K562 (cell line): ENCODE measurements around the gene ZNF322. TPM values are rescaled to one million over a fixed set of nuclear protein-coding genes. Genes with fewer than 3 reads are reported as not detected.

Experiments
- CBFB ChIP-seq: sonication (generic); formaldehyde crosslinking; IDR thresholded peaks from 2 replicates; pipeline ENCODE4 v1.4.0; 2020; ENCODE audit warnings: mild to moderate bottlenecking, missing genetic modification reagents
- DMBX1 ChIP-seq: fragments of 250-450 bp; sonication (Bioruptor Pico); IDR thresholded peaks from 2 replicates; pipeline ENCODE4 v1.8.0; 2022; ENCODE audit warnings: inconsistent platforms, mild to moderate bottlenecking, moderate library complexity, borderline replicate concordance
- ELF1 ChIP-seq: fragments of 200-800 bp; sonication (Bioruptor generic); IDR thresholded peaks from 2 replicates; pipeline ENCODE4 v1.6.1; 2016; ENCODE audit warnings: missing genetic modification characterization, missing compliant biosample characterization
- ETV6 ChIP-seq, 3 experiments: fragments of 150-350 bp in 1 of 3; sonication (generic) in 1 of 3; formaldehyde crosslinking in 1 of 3; IDR thresholded peaks; 2 replicates each; pipeline versions ENCODE4 v1.6.1 to v1.8.0; 2014 to 2022; ENCODE audit warnings: borderline replicate concordance in 2 of 3, low read depth in 2 of 3, antibody characterized with exemption in 1 of 3, low read length in 1 of 3, mild to moderate bottlenecking in 1 of 3, missing genetic modification reagents in 1 of 3
- FOXA1 ChIP-seq: fragments of 450-650 bp; IDR thresholded peaks from 2 replicates; pipeline ENCODE4 v1.6.1; 2016; ENCODE audit warnings: mild to moderate bottlenecking, borderline replicate concordance
- GABPA ChIP-seq: fragments of 200-800 bp; sonication (Bioruptor generic); conservative IDR thresholded peaks from 2 replicates; pipeline ENCODE4 v1.6.1; 2016; ENCODE audit warnings: low read depth, missing genetic modification characterization, missing compliant biosample characterization
- GTF2E2 ChIP-seq: fragments of 200-800 bp; sonication (Bioruptor generic); IDR thresholded peaks from 2 replicates; pipeline ENCODE4 v1.6.1; 2016; ENCODE audit warnings: missing genetic modification characterization, missing compliant biosample characterization
- HINFP ChIP-seq: fragments of 450-650 bp; conservative IDR thresholded peaks from 2 replicates; pipeline ENCODE4 v1.6.1; 2016; ENCODE audit warnings: missing genetic modification characterization, low read depth, mild to moderate bottlenecking, control low read depth, missing compliant biosample characterization
- HOXB6 ChIP-seq: fragments of 250-450 bp; sonication (Bioruptor Pico); IDR thresholded peaks from 2 replicates; pipeline ENCODE4 v1.5.1; 2022; ENCODE audit warnings: mild to moderate bottlenecking, borderline replicate concordance
- L3MBTL2 ChIP-seq: fragments of 450-650 bp; IDR thresholded peaks from 2 replicates; pipeline ENCODE4 v1.6.1; 2016; ENCODE audit warnings: mild to moderate bottlenecking, moderate library complexity
- MAX ChIP-seq: sonication (generic); formaldehyde crosslinking; IDR thresholded peaks from 2 replicates; pipeline ENCODE4 v1.9.0; 2022; ENCODE audit warnings: mild to moderate bottlenecking, missing genetic modification reagents
- MBD2 ChIP-seq: sonication (generic); IDR thresholded peaks from 2 replicates; pipeline ENCODE4 v1.6.1; 2016; ENCODE audit warnings: low read depth, borderline replicate concordance
- MCM7 ChIP-seq, 2 experiments: fragments of 450-650 bp; IDR thresholded peaks; 2 replicates each; pipeline ENCODE4 v1.6.1; 2016 to 2018
- NFE2 ChIP-seq: IDR thresholded peaks from 2 replicates; pipeline ENCODE4 v1.6.1; 2014; ENCODE audit warnings: antibody characterized with exemption, low read depth
- NR2C2 ChIP-seq, 2 experiments: fragments of 200-800 bp in 1 of 2; sonication (Bioruptor generic) in 1 of 2; sonication (generic) in 1 of 2; formaldehyde crosslinking in 1 of 2; IDR thresholded peaks; 2 replicates each; pipeline versions ENCODE4 v1.6.1 to v1.8.0; 2016 to 2022; ENCODE audit warnings: mild to moderate bottlenecking in 1 of 2, missing compliant biosample characterization in 1 of 2, missing genetic modification characterization in 1 of 2, missing genetic modification reagents in 1 of 2
- PHF8 ChIP-seq: fragments of 200-600 bp; sonication (generic); IDR thresholded peaks from 2 replicates; pipeline ENCODE4 v1.6.1; 2012; ENCODE audit warnings: mixed run types, mild to moderate bottlenecking, inconsistent platforms, low read length, moderate library complexity, borderline replicate concordance
- TCFL5 ChIP-seq: fragments of 250-450 bp; sonication (Bioruptor Pico); conservative IDR thresholded peaks from 2 replicates; pipeline ENCODE4 v1.6.1; 2021; ENCODE audit warnings: mild to moderate bottlenecking, moderate library complexity, matching md5 sums
- THAP12 ChIP-seq: fragments of 250-450 bp; sonication (Bioruptor Pico); IDR thresholded peaks from 2 replicates; pipeline ENCODE4 v1.9.0; 2021; ENCODE audit warnings: mild to moderate bottlenecking, inconsistent platforms
- ZNF589 ChIP-seq: fragments of 200-800 bp; sonication (Bioruptor generic); IDR thresholded peaks from 2 replicates; pipeline ENCODE4 v1.6.1; 2016; ENCODE audit warnings: low read depth, missing genetic modification characterization, missing compliant biosample characterization
- polyA plus RNA-seq, 8 experiments: library from polyadenylated mRNA; depleted of rRNA in 4 of 8; stranded (reverse) in 5 of 8; unstranded in 3 of 8; fragments of >200 nt; fragmentation: Nextera tagmentation in 2 of 8; fragmentation: Illumina TruSeq in 1 of 8; extraction: Ambion mirVana in 2 of 8; extraction: Trizol in 1 of 8; gene quantifications; 2 replicates each; pipeline versions ENCODE4 v1.2.1 to v1.2.3, GENCODE V29; 2011 to 2014; ENCODE audit warnings: inconsistent platforms in 1 of 8, missing spikeins in 1 of 8
- total RNA-seq, 7 experiments: library from RNA; depleted of rRNA in 6 of 7; stranded (reverse); fragments of >200 nt in 6 of 7; fragmentation: Illumina TruSeq in 2 of 7; extraction: Trizol in 2 of 7; gene quantifications; 2 replicates each; pipeline versions ENCODE4 v1.2.1 to v1.2.3, GENCODE V29; 2011 to 2021; ENCODE audit warnings: low replicate concordance in 1 of 7

Gene ZNF322
- total and polyA plus RNA-seq, 9 of the 15 experiments (the other 6 are each of a cell fraction or from before 2014, with no cell fraction given) = 4.7 to 31.2 (median 18.7) TPM

- TF ChIP-seq DMBX1 (CRISPR knock-in tag) (0 out of 2 replicates have a peak, but pooled peaks have one; percentile 19), NR2C2 (CRISPR knock-in tag; IDR thresholded peaks at IDR 0.05) (no peak), NR2C2 (tag; IDR thresholded peaks at IDR 0.05) (peak; percentile 85), TCFL5 (CRISPR knock-in tag) (no peak), FOXA1 (no peak), GTF2E2 (peak; percentile 89), MCM7 (IDR thresholded peaks at IDR 0.05) (no peak), ELF1 (tag) (peak; percentile 91), PHF8 (peak; percentile 87), ETV6 (IDR thresholded peaks at IDR 0.05; ENCODE audit: borderline replicate concordance in 1 of 2, low read depth in 2 of 2, low read length in 1 of 2) (peak in 1 of 2 experiments; percentile 58; a peak in 1 of 4 replicates), ETV6 (CRISPR knock-in tag; IDR thresholded peaks at IDR 0.05; ENCODE audit: borderline replicate concordance) (no peak), THAP12 (CRISPR knock-in tag) (0 out of 2 replicates have a peak, but pooled peaks have one; percentile 17), MAX (CRISPR knock-in tag) (peak; percentile 24; the same call in 1 of the 2 replicates), MBD2 (no peak), CBFB (CRISPR knock-in tag) (no peak), HINFP (tag) (no peak), L3MBTL2 (peak; percentile 60), HOXB6 (CRISPR knock-in tag) (no peak), NFE2 (no peak), ZNF589 (CRISPR knock-in tag) (0 out of 2 replicates have a peak, but pooled peaks have one; percentile 52), GABPA (tag) (peak; percentile 93)
Observed at GRCh38 chr6:26659042-26659999, at the start of gene ZNF322 (continued).
